NCI-H2227 treated with DMSO at 0.1 percent for 48 hours (cell line): ENCODE measurements around the gene NGFR.

Experiments used
- DNase-seq: peaks from one replicate; lab custom pipeline; 2025; lab: John Stamatoyannopoulos, UW

The NGFR gene

GRCh38 chr17:49469831-49470810, 25.0 kb upstream of the NGFR start:
- peak; percentile 10 for DNase-seq

GRCh38 chr17:49471089-49471683, 23.9 kb upstream of the NGFR start:
- DNase-seq, result no peak

- no peak for DNase-seq
These were observed 23.3 kb upstream of the NGFR start for GRCh38 chr17:49471769-49472168.

GRCh38 chr17:49472527-49472926, 22.6 kb upstream of the NGFR start:
- no peak for DNase-seq

GRCh38 chr17:49473900-49474751, 21.0 kb upstream of the NGFR start:
- DNase-seq, result no peak

GRCh38 chr17:49477709-49478108, 17.4 kb upstream of the NGFR start:
- DNase-seq, result no peak

GRCh38 chr17:49480836-49481615, 14.1 kb upstream of the NGFR start:
- no peak for DNase-seq

GRCh38 chr17:49482144-49482817, 12.8 kb upstream of the NGFR start:
- DNase-seq, result no peak

GRCh38 chr17:49483599-49484509, 11.2 kb upstream of the NGFR start:
- no peak for DNase-seq

GRCh38 chr17:49484588-49484987, 10.5 kb upstream of the NGFR start:
- no peak for DNase-seq

GRCh38 chr17:49486012-49486641, 9.0 kb upstream of the NGFR start:
- no peak for DNase-seq

- DNase-seq, result no peak
These were observed 7.9 kb upstream of the NGFR start for GRCh38 chr17:49487183-49487582.

GRCh38 chr17:49488612-49489011, 6.5 kb upstream of the NGFR start:
- no peak for DNase-seq

GRCh38 chr17:49489348-49489747, 5.7 kb upstream of the NGFR start:
- no peak for DNase-seq

GRCh38 chr17:49490276-49490675, 4.8 kb upstream of the NGFR start:
- DNase-seq, result no peak

GRCh38 chr17:49491192-49491769, 3.8 kb upstream of the NGFR start:
- DNase-seq, result no peak

GRCh38 chr17:49494399-49494985, 601 bp upstream of the NGFR start:
- DNase-seq, result no peak

- DNase-seq, result no peak
These were observed 719 bp downstream of the NGFR start for GRCh38 chr17:49495842-49496182.
